ENCODE data around the gene TMEM245. TPM values are rescaled to one million over a fixed set of nuclear protein-coding genes. Genes with fewer than 3 reads are reported as not detected.

The TMEM245 gene
- polyA plus RNA-seq, 1 experiment, result 30.4 TPM

DNA sequence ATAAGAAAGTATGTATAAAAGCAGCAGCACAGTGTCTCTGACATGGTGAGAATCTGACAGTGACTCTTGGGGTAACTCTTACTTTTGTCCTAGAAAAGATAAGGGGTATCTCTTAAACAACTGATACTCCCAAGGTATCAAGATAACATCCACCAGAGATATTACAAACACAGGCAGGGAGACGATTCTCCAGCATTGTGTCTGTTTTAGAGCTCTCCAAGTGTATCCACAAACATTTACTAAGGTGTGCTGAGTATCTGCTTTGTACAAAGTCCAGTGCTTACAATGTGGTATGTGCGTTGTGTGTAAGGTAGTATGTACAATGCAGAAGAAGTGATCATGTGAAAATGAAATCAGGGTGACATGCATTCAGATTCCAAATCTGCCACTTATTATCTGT, 4.4 kb upstream of the TMEM245 start:
- Histone ChIP-seq H3K27me3 (ENCODE audit: control insufficient read depth, insufficient read depth, low read length) (no peaks in the 10 kb centered on the region; the same call in 1 of the 2 replicates), H3K36me3 (ENCODE audit: control insufficient read depth, insufficient read depth, low read length) (no peaks in the 10 kb centered on the region), H3K4me3 (ENCODE audit: low read depth, low read length) (no peak overlapping the region)
- no peak for DNase-seq (ENCODE audit: low read depth)
- ChIA-PET POLR2A (no interaction called here), CTCF (no interaction called here)
- TF ChIP-seq CTCF (IDR thresholded peaks at IDR 0.05; ENCODE audit: insufficient read depth, low read depth, low read length), result no peak

GRCh38 chr9:109122726-109123621, 3.2 kb upstream of the TMEM245 start:
- no peak for TF ChIP-seq CTCF (IDR thresholded peaks at IDR 0.05; ENCODE audit: insufficient read depth, low read depth, low read length)
- ChIA-PET POLR2A (no interaction called here), CTCF (interaction anchor here (1.2 kb wide), 1 partner anchor 8 kb away, joined by 3 read pairs; no protein-coding TSS in a partner anchor)
- no peak for DNase-seq (ENCODE audit: low read depth)
- no peaks in the 10 kb centered on the region for H3K36me3 ChIP-seq (ENCODE audit: control insufficient read depth, insufficient read depth, low read length)
- H3K4me3 ChIP-seq (ENCODE audit: low read depth, low read length), result no peak overlapping the region
- H3K27me3 ChIP-seq (ENCODE audit: control insufficient read depth, insufficient read depth, low read length), result no peaks in the 10 kb centered on the region; the same call in 1 of the 2 replicates

GRCh38 chr9:109121232-109121796, 1.6 kb upstream of the TMEM245 start:
- H3K36me3 ChIP-seq (ENCODE audit: control insufficient read depth, insufficient read depth, low read length), result no peaks in the 10 kb centered on the region
- H3K27me3 ChIP-seq (ENCODE audit: control insufficient read depth, insufficient read depth, low read length), result no peaks in the 10 kb centered on the region
- DNase-seq (ENCODE audit: low read depth), result no peak
- no peak for TF ChIP-seq CTCF (IDR thresholded peaks at IDR 0.05; ENCODE audit: insufficient read depth, low read depth, low read length)
- CTCF ChIA-PET, result interaction anchor here (1.2 kb wide), 1 partner anchor 10 kb away, joined by 3 read pairs; no protein-coding TSS in a partner anchor
- no peak overlapping the region for H3K4me3 ChIP-seq (ENCODE audit: low read depth, low read length)
- POLR2A ChIA-PET, result no interaction called here

DNA sequence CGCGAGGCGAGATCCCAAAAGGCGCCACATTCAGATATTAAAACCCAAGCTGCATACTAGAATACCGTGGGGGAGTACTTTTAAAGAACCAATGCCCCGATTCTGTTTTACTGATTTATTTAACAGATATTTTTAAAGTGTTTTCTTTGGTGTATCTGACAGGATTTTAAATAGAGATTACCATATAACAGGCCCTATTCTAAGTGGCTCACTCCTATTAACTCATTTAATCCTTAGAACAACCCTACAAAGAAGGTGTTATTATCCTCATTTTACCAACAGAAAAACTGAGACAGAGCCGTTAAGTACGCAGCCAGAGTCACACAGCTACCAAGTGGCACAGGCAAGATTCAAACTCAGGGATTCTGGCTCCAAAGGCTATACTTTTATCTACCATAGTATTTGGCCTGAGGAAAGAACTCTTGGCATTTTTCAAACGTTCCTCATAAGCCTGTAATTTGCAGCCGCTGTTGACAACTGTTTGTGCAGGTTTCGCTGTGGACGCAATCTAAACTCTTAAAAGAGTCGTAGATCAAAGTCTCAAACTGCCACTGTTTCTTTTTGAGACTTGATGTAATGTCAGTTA, 550 bp upstream of the TMEM245 start:
- H3K4me3 ChIP-seq (ENCODE audit: low read depth, low read length), result no peak overlapping the region
- CTCF ChIA-PET, result interaction anchor here (1.0 kb wide), 1 partner anchor 106 kb away, joined by 4 read pairs; the partner anchor contains the start of gene CTNNAL1

More for the DNA sequence above, 550 bp upstream of the TMEM245 start:
- no peaks in the 10 kb centered on the region for H3K36me3 ChIP-seq (ENCODE audit: control insufficient read depth, insufficient read depth, low read length)
- DNase-seq (ENCODE audit: low read depth), result no peak
- H3K27me3 ChIP-seq (ENCODE audit: control insufficient read depth, insufficient read depth, low read length), result no peaks in the 10 kb centered on the region
- no peak for TF ChIP-seq CTCF (IDR thresholded peaks at IDR 0.05; ENCODE audit: insufficient read depth, low read depth, low read length)
- POLR2A ChIA-PET, result no interaction called here
